Glomerular visceral epithelial cell (primary cell): ENCODE data around the gene NPC1.

Experiments used
- DNase-seq: peaks from one replicate; pipeline ENCODE4 v3.0.0-alpha.2; 2016; ENCODE audit errors: extremely low spot score

Gene NPC1

GRCh38 chr18:23487738-23488570 is 98.4 kb downstream of the NPC1 start:
- no peak for DNase-seq

GRCh38 chr18:23485386-23485785 is 100.9 kb downstream of the NPC1 start:
- DNase-seq: no peak

- no peak for DNase-seq
Observed at GRCh38 chr18:23484561-23485182, 101.6 kb downstream of the NPC1 start.
